ENCODE results near the gene ADAMTS6.

DNA sequence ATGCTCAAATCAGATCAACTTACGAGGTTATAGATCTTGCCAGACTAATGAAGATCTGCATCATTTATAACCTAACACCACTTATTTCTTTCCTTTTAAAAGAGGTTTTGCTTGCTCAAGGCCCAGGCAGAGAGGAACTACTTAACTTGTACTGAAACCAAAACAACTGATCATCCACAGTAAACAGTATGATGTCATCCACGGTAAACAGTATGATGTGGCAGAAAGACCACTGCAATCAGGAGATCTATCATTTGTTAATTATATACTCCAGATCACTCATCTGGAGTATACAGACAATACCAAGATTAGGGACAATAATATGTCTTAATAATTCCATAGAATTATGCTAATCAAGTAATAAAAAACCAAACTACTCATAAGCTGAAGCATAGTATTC, 116.8 kb downstream of the ADAMTS6 start:
- TF ChIP-seq, protein P1, sequence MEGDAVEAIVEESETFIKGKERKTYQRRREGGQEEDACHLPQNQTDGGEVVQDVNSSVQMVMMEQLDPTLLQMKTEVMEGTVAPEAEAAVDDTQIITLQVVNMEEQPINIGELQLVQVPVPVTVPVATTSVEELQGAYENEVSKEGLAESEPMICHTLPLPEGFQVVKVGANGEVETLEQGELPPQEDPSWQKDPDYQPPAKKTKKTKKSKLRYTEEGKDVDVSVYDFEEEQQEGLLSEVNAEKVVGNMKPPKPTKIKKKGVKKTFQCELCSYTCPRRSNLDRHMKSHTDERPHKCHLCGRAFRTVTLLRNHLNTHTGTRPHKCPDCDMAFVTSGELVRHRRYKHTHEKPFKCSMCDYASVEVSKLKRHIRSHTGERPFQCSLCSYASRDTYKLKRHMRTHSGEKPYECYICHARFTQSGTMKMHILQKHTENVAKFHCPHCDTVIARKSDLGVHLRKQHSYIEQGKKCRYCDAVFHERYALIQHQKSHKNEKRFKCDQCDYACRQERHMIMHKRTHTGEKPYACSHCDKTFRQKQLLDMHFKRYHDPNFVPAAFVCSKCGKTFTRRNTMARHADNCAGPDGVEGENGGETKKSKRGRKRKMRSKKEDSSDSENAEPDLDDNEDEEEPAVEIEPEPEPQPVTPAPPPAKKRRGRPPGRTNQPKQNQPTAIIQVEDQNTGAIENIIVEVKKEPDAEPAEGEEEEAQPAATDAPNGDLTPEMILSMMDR (IDR thresholded peaks at IDR 0.05), result no peak
- TF ChIP-seq POLR2A (IDR thresholded peaks at IDR 0.05), result no peak

All from esophagus squamous epithelium (tissue), 4 donors.